Tibial artery (tissue), 4 donors: ENCODE measurements around the gene ASAH2.
"Not testable (repeated sequence)": the region's sequence is repeated elsewhere in the genome, so short reads cannot be mapped to it uniquely, and the experiment has no call there.

ENCODE experiments used
- DNase-seq, 2 donors: peaks; one replicate each; pipeline ENCODE4 v3.0.0-alpha.2; 2019
- H3K27ac ChIP-seq, 2 donors: fragments of 200-600 bp; sonication (generic) in 1 of 2; 1 replicate in 1 of 2; 2 replicates in 1 of 2; pipeline ENCODE4 v1.5.1; 2018 to 2019; ENCODE audit warnings: mild to moderate bottlenecking in 1 of 2
- H3K27me3 ChIP-seq, 2 donors: fragments of 200-600 bp; sonication (generic) in 1 of 2; one replicate each; pipeline versions ENCODE4 v1.5.1 to v1.6.0; 2016 to 2019
- H3K36me3 ChIP-seq, 3 donors: fragments of 200-600 bp; sonication (generic) in 2 of 3; one replicate each; pipeline ENCODE4 v1.5.1; 2016 to 2019; ENCODE audit warnings: mild to moderate bottlenecking in 2 of 3
- H3K4me1 ChIP-seq, 4 donors: fragments of 200-600 bp; sonication (generic) in 2 of 4; 1 replicate in 3 of 4; 2 replicates in 1 of 4; pipeline ENCODE4 v1.5.1; 2016 to 2019
- H3K4me3 ChIP-seq, 2 donors: fragments of 200-600 bp; sonication (generic) in 1 of 2; 1 replicate in 1 of 2; 2 replicates in 1 of 2; pipeline ENCODE4 v1.5.1; 2018 to 2019; ENCODE audit warnings: mild to moderate bottlenecking in 2 of 2
- H3K9me3 ChIP-seq, 3 donors: fragments of 200-600 bp; sonication (generic) in 1 of 3; one replicate each; pipeline ENCODE4 v1.5.1; 2016 to 2019
- intact Hi-C: fragments of 100-400 bp; cut with DNase I; formaldehyde crosslinking; loops from one replicate; pipeline ENCODE4 v1.15.0; 2023; ENCODE audit warnings: low total_unique reads
- TF ChIP-seq, protein P1 (sequence below), 2 experiments: fragments of 200-600 bp in 1 of 2; fragments of 450-650 bp in 1 of 2; IDR thresholded peaks; one replicate each; pipeline ENCODE4 v1.5.1; 2017 to 2019; ENCODE audit warnings: antibody characterized with exemption in 2 of 2, mild to moderate bottlenecking in 1 of 2, moderate library complexity in 1 of 2

Gene ASAH2

DNA sequence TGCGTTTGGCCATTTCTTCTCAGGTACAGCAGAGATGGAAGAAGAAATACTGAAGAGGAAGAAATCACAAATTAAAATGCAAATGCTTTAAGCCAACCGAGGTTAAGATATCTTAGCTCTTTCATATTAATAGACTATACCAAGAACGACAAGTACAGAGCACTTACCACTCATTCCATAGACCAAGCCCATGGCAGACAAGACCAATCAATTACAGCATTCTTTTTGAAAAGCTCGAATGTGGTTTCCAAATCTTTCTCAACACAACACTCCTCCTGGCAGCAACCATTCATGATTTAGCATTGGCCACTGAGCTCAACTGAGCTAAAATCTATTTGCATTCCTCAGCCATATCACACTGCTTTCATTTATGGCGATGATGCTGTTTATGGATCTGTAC, 2.7 kb downstream of the ASAH2 start:
- Histone ChIP-seq H3K4me1 (no peaks in the 10 kb centered on the region), H3K36me3 (no peaks in the 10 kb centered on the region), H3K27me3 (no peaks in the 10 kb centered on the region), H3K4me3 (no peak overlapping the region), H3K27ac (no peak overlapping the region), H3K9me3 (no peaks in the 10 kb centered on the region)
- TF ChIP-seq, protein P1, sequence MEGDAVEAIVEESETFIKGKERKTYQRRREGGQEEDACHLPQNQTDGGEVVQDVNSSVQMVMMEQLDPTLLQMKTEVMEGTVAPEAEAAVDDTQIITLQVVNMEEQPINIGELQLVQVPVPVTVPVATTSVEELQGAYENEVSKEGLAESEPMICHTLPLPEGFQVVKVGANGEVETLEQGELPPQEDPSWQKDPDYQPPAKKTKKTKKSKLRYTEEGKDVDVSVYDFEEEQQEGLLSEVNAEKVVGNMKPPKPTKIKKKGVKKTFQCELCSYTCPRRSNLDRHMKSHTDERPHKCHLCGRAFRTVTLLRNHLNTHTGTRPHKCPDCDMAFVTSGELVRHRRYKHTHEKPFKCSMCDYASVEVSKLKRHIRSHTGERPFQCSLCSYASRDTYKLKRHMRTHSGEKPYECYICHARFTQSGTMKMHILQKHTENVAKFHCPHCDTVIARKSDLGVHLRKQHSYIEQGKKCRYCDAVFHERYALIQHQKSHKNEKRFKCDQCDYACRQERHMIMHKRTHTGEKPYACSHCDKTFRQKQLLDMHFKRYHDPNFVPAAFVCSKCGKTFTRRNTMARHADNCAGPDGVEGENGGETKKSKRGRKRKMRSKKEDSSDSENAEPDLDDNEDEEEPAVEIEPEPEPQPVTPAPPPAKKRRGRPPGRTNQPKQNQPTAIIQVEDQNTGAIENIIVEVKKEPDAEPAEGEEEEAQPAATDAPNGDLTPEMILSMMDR (IDR thresholded peaks at IDR 0.05) = no peak
- no peak for DNase-seq
- intact Hi-C loops = no loop called here

DNA sequence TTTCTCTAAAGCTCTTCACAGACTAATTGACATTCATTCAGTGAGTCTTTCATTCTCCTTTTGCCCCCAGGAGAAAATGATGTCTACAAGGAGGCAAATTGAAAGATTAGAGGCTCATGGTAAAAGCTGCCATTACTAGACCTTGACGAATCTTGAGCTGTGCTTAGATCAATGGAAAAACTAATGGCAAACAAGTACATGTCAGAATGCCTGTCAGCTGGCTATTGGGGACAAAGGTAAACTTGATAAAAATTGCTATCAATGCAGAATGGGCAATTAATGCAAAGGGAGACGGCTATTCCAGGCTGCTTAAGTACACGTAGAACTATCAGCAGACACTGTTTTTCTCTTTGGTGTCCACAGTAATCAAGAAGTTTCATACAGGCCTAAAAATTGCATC, 3.3 kb downstream of the ASAH2 start:
- TF ChIP-seq, protein P1 (IDR thresholded peaks at IDR 0.05) = no peak
- no peak for DNase-seq
- intact Hi-C loops = no loop called here
- H3K27me3 ChIP-seq = no peaks in the 10 kb centered on the region
- no peaks in the 10 kb centered on the region for H3K36me3 ChIP-seq
- H3K27ac ChIP-seq = no peak overlapping the region
- no peaks in the 10 kb centered on the region for H3K9me3 ChIP-seq
- H3K4me3 ChIP-seq = no peak overlapping the region
- H3K4me1 ChIP-seq = no peaks in the 10 kb centered on the region

DNA sequence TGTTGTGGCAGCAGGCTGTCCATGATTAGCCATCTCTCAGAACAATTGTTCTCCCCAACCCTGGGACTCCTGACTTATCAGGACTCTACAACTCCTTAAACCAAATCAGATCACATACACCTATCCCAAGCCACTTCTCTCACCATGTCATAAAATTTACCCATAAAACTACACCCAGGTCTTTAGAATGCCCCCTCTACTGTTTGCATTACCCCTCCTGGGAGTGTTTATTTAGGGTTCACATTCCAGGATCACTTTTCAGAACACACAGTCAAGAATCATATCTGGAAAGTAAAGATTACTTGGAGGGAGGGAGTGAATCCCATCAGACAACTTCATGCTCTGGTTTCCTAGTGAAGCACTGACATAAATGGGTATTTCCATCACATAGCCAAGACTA, 7.1 kb downstream of the ASAH2 start:
- TF ChIP-seq, protein P1 (IDR thresholded peaks at IDR 0.05) = no peak

DNA sequence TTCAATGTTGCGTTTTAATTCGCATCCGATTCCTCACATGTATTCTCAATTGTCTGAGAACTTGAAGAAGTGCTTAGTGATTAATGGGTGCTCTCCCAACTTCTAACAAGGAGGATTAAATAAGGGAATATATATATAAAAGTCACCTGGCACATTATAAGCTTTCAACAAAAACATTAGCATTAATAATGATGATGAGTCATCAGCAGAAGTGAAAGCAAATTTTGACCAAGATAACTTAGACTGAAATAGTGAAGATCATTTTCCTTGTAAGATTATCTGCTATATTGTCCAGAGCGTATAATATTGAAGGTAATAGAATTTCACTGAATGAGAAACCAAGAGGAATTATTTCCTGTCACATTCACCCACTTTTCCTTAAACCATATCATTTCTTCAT, 8.5 kb downstream of the ASAH2 start:
- TF ChIP-seq, protein P1 (IDR thresholded peaks at IDR 0.05) = no peak
- Histone ChIP-seq H3K36me3 (no peaks in the 10 kb centered on the region), H3K4me3 (no peak overlapping the region), H3K9me3 (no peaks in the 10 kb centered on the region), H3K27ac (no peak overlapping the region), H3K27me3 (no peaks in the 10 kb centered on the region), H3K4me1 (no peaks in the 10 kb centered on the region)
- DNase-seq = no peak
- intact Hi-C loops = no loop called here

More for the DNA sequence above, 7.1 kb downstream of the ASAH2 start:
- Histone ChIP-seq H3K27me3 (no peaks in the 10 kb centered on the region), H3K4me1 (no peaks in the 10 kb centered on the region), H3K4me3 (no peak overlapping the region), H3K9me3 (no peaks in the 10 kb centered on the region), H3K36me3 (no peaks in the 10 kb centered on the region), H3K27ac (no peak overlapping the region)
- intact Hi-C loops = no loop called here
- DNase-seq = no peak

DNA sequence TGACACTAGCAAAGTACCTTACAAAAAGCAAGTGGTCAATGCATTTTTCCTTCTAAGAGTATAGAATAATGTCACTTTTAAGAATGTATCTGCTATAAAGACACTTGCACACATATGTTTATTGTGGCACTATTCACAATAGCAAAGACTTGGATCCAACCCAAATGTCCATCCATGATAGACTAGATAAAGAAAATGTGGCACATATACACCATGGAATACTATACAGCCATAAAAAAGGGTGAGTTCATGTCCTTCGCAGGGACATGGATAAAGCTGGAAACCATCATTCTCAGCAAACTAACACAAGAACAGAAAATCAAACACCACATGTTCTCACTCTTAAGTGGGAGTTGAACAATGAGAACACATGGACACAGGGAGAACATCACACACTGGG, 9.8 kb downstream of the ASAH2 start:
- H3K4me1 ChIP-seq, H3K4me3 ChIP-seq, DNase-seq, H3K27ac ChIP-seq, H3K27me3 ChIP-seq, intact Hi-C loops, H3K36me3 ChIP-seq, H3K9me3 ChIP-seq: not testable (repeated sequence)

DNA sequence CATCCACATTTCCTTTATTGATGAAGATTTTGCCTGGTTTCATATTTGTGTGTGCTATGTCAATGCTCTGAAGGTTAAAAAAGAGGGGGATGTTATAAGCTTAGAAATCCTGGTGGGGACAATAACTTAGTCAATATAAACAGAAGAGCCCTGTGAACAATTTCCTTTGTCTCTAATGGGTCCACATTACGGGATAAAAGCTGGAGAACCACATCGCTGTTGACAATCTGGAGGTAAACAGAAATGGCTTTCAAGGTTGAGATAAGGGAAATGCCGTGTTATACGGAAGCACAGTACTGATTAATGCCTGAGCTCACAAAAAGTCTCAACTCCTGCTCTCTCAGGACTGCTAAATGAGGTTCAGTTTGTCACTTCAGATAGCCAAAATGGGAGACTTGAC, 16.8 kb downstream of the ASAH2 start:
- no peak for DNase-seq
- H3K27ac ChIP-seq = no peak overlapping the region
- TF ChIP-seq, protein P1 (IDR thresholded peaks at IDR 0.05) = no peak
- H3K36me3 ChIP-seq = no peaks in the 10 kb centered on the region
- no peak overlapping the region for H3K4me3 ChIP-seq
- no peaks in the 10 kb centered on the region for H3K9me3 ChIP-seq
- H3K4me1 ChIP-seq = no peaks in the 10 kb centered on the region
- intact Hi-C loops = no loop called here
- H3K27me3 ChIP-seq = no peaks in the 10 kb centered on the region
